Measurements from ENCODE around the gene CSRP1. TPM values are rescaled to one million over a fixed set of nuclear protein-coding genes. Genes with fewer than 3 reads are reported as not detected.

CSRP1 gene
- total RNA-seq, 1 donor from 2014 or later, result 823 TPM

DNA sequence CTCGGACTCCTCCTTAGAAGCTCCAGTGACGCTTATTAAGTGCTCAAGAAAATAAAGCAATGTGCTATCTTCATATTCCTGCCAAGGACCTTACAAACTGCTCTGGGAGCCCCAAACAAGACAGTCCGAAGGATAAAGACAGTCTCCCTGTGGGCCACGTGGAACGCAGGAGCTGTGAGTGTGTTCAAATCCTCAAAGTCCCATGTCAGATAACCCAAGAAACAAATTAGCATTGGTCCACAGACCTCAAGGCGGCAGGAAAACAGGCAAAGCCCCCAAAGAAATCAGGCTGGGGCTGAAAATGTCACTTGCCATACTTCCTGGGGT is 29.0 kb upstream of the CSRP1 start:
- Histone ChIP-seq H3K36me3 (ENCODE audit: control insufficient read depth, insufficient read depth, low read length) (no peaks in the 10 kb centered on the region), H3K4me3 (ENCODE audit: low read depth, low read length) (no peak overlapping the region), H3K27me3 (ENCODE audit: control insufficient read depth, insufficient read depth, low read length) (no peaks in the 10 kb centered on the region)
- no peak for DNase-seq (ENCODE audit: low read depth)
- TF ChIP-seq CTCF (IDR thresholded peaks at IDR 0.05; ENCODE audit: insufficient read depth, low read length, poor library complexity, severe bottlenecking), result no peak

GRCh38 chr1:201535046-201535918 is 28.4 kb upstream of the CSRP1 start:
- no peak for TF ChIP-seq CTCF (IDR thresholded peaks at IDR 0.05; ENCODE audit: insufficient read depth, low read length, poor library complexity, severe bottlenecking)
- Histone ChIP-seq H3K4me3 (ENCODE audit: low read depth, low read length) (no peak overlapping the region), H3K36me3 (ENCODE audit: control insufficient read depth, insufficient read depth, low read length) (no peaks in the 10 kb centered on the region), H3K27me3 (ENCODE audit: control insufficient read depth, insufficient read depth, low read length) (no peaks in the 10 kb centered on the region)
- no peak for DNase-seq (ENCODE audit: low read depth)

DNA sequence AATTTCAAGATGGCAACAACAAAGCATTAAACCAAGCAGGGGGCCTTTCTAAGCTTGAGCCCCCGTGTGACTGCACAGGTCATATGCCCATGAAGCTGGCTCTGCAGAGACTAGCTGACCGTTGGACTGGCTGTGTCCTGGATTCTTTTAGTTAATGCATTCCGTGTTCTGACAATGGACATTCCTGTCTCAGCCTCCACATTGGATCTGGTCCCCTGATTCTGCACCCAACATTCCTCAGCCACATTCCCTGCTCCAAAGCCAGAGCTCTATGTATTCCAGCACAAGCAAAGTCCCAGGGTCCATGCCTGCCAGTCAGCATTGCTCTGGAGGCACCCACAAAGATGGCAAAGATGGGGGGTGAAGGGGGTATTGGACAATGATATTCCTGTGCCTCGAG is 26.9 kb upstream of the CSRP1 start:
- TF ChIP-seq CTCF (IDR thresholded peaks at IDR 0.05; ENCODE audit: insufficient read depth, low read length, poor library complexity, severe bottlenecking), result no peak
- H3K4me3 ChIP-seq (ENCODE audit: low read depth, low read length), result no peak overlapping the region
- DNase-seq (ENCODE audit: low read depth), result no peak
- H3K36me3 ChIP-seq (ENCODE audit: control insufficient read depth, insufficient read depth, low read length), result no peaks in the 10 kb centered on the region
- no peaks in the 10 kb centered on the region for H3K27me3 ChIP-seq (ENCODE audit: control insufficient read depth, insufficient read depth, low read length)

DNA sequence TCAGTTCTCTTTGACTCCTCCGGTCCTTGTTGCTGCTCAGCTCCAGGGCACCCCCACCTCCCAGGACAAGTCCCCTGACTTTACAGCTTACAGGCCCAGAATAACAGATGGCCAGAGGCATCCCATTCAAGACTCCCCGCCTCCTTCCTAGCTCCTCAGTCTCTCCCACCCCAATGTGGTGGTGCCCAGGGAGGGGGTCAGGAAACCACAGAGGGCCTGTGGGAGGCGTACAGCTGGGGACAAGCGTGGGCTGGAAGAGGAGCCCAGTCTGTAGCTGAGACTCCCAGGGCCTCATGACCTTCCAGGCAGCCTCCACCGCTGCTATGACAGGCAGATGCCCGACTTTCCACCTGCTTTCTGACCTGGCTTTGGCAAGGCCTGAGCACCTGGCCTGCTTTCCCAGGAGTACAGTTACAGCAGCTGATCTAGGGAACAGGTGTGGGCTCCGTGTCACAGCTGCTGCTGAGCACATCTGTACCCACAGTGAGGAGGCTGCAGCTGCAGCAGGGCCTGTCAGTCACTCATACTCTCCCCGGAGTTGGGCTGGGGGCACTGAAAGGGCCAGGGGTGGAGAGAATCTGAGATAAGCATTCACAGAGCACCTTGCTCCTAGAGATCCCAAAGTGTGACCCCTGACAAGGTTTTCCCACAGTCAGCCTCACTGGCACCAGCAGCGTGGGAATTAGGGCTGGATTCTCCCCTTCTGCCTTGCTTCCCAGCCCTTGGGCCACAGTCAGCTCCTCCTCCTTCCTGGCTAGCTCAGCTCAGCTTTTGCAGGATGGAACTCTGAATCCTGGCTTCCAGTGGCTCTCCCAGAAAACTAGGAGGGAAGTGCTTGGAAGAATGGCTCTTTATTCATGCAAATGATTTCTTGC is 24.9 kb upstream of the CSRP1 start:
- no peak for TF ChIP-seq CTCF (IDR thresholded peaks at IDR 0.05; ENCODE audit: insufficient read depth, low read length, poor library complexity, severe bottlenecking)
- no peaks in the 10 kb centered on the region for H3K27me3 ChIP-seq (ENCODE audit: control insufficient read depth, insufficient read depth, low read length)
- H3K36me3 ChIP-seq (ENCODE audit: control insufficient read depth, insufficient read depth, low read length), result no peaks in the 10 kb centered on the region
- H3K4me3 ChIP-seq (ENCODE audit: low read depth, low read length), result no peak overlapping the region
- DNase-seq (ENCODE audit: low read depth), result no peak

- DNase-seq (ENCODE audit: low read depth), result no peak
- Histone ChIP-seq H3K36me3 (ENCODE audit: control insufficient read depth, insufficient read depth, low read length) (no peaks in the 10 kb centered on the region), H3K27me3 (ENCODE audit: control insufficient read depth, insufficient read depth, low read length) (no peaks in the 10 kb centered on the region), H3K4me3 (ENCODE audit: low read depth, low read length) (no peak overlapping the region)
- peak; percentile 93 for TF ChIP-seq CTCF (IDR thresholded peaks at IDR 0.05; ENCODE audit: insufficient read depth, low read length, poor library complexity, severe bottlenecking)
Measured at GRCh38 chr1:201530741-201531531, 24.0 kb upstream of the CSRP1 start.
